Measurements from ENCODE around the gene LPIN1. TPM values are rescaled to one million over a fixed set of nuclear protein-coding genes. Genes with fewer than 3 reads are reported as not detected.
"Not testable (repeated sequence)": the region's sequence is repeated elsewhere in the genome, so short reads cannot be mapped to it uniquely, and the experiment has no call there.

LPIN1 gene
- polyA plus RNA-seq, 6 donors from 2014 or later: 4.6 to 12.8 (median 9.7) TPM

- Mint-ChIP-seq H3K36me3 (no peaks in the 10 kb centered on the region), H3K4me1 (peaks cover 45 to 84% (median 67%) of the 10 kb centered on the region in 3 donors), H3K27ac (peak overlapping the region; percentile 70 to 99 (median 96)), H3K4me3 (peak overlapping the region; percentile 69 to 94 (median 90)), H3K9me3 (no peaks in the 10 kb centered on the region), H3K27me3 (no peaks in the 10 kb centered on the region)
- DNase-seq (peak; percentile 88), ATAC-seq (ENCODE audit: low read depth in 2 of 2) (peak; percentile 87 to 88)
These were observed 7.0 kb downstream of the LPIN1 start for GRCh38 chr2:11753452-11753885.

- ATAC-seq (ENCODE audit: low read depth in 2 of 2): peak; percentile 34 to 41
- Mint-ChIP-seq H3K9me3 (no peaks in the 10 kb centered on the region), H3K36me3 (peaks cover 0 to 4% of the 10 kb centered on the region in 2 donors), H3K27ac (peak overlapping the region; percentile 44 to 99 (median 96)), H3K4me1 (peaks cover 45 to 84% (median 67%) of the 10 kb centered on the region in 3 donors), H3K27me3 (no peaks in the 10 kb centered on the region), H3K4me3 (peak overlapping the region; percentile 69 to 94 (median 90))
- DNase-seq: peak; percentile 45
These were observed 7.7 kb downstream of the LPIN1 start for GRCh38 chr2:11753886-11754699.

- no peaks in the 10 kb centered on the region for H3K9me3 Mint-ChIP-seq
These were observed 8.2 kb downstream of the LPIN1 start for GRCh38 chr2:11754700-11755015.

GRCh38 chr2:11757101-11757500, 10.7 kb downstream of the LPIN1 start:
- peaks cover 7 to 8% of the 10 kb centered on the region in 2 donors for H3K36me3 Mint-ChIP-seq
- no peaks in the 10 kb centered on the region for H3K27me3 Mint-ChIP-seq
- peaks cover 38 to 70% (median 48%) of the 10 kb centered on the region in 3 donors for H3K4me1 Mint-ChIP-seq
- DNase-seq (no peak), ATAC-seq (ENCODE audit: low read depth in 2 of 2) (no peak)
- no peaks in the 10 kb centered on the region for H3K9me3 Mint-ChIP-seq
- peak overlapping the region in 1 of 6 donors; percentile 46 for H3K27ac Mint-ChIP-seq
- peak overlapping the region in 1 of 8 donors; percentile 28 for H3K4me3 Mint-ChIP-seq

More at GRCh38 chr2:11754700-11755015, 8.2 kb downstream of the LPIN1 start:
- Mint-ChIP-seq H3K27ac (peak overlapping the region; percentile 59 to 99 (median 96)), H3K36me3 (peaks cover 0 to 7% of the 10 kb centered on the region in 2 donors), H3K4me3 (peak overlapping the region in 7 of 8 donors; percentile 69 to 94 (median 90)), H3K4me1 (peaks cover 42 to 81% (median 64%) of the 10 kb centered on the region in 3 donors), H3K27me3 (no peaks in the 10 kb centered on the region)
- DNase-seq (no peak), ATAC-seq (ENCODE audit: low read depth in 2 of 2) (no peak)

- peaks cover 14 to 15% of the 10 kb centered on the region in 2 donors for H3K36me3 Mint-ChIP-seq
- peaks cover 42 to 64% (median 42%) of the 10 kb centered on the region in 3 donors for H3K4me1 Mint-ChIP-seq
- ATAC-seq (ENCODE audit: low read depth in 2 of 2) (no peak), DNase-seq (no peak)
- no peaks in the 10 kb centered on the region for H3K27me3 Mint-ChIP-seq
- no peaks in the 10 kb centered on the region for H3K9me3 Mint-ChIP-seq
- peak overlapping the region in 1 of 6 donors; percentile 46 for H3K27ac Mint-ChIP-seq
- H3K4me3 Mint-ChIP-seq: no peak overlapping the region
These were observed 11.8 kb downstream of the LPIN1 start for GRCh38 chr2:11758187-11758586.

- H3K27ac Mint-ChIP-seq: peak overlapping the region in 3 of 6 donors; percentile 33 to 55 (median 47)
- H3K4me3 Mint-ChIP-seq: no peak overlapping the region
These were observed 12.2 kb downstream of the LPIN1 start for GRCh38 chr2:11758647-11759046.

GRCh38 chr2:11759182-11759975, 12.9 kb downstream of the LPIN1 start:
- H3K27me3 Mint-ChIP-seq; H3K4me3 Mint-ChIP-seq; ATAC-seq (ENCODE audit: low read depth in 2 of 2); DNase-seq; H3K9me3 Mint-ChIP-seq: not testable (repeated sequence)
- Mint-ChIP-seq H3K36me3 (peaks cover 14 to 15% of the 10 kb centered on the region in 2 donors), H3K27ac (peak overlapping the region in 3 of 6 donors; percentile 39 to 84 (median 55)), H3K4me1 (peaks cover 31 to 52% (median 38%) of the 10 kb centered on the region in 3 donors)

More at GRCh38 chr2:11758647-11759046, 12.2 kb downstream of the LPIN1 start:
- Mint-ChIP-seq H3K27me3 (no peaks in the 10 kb centered on the region), H3K4me1 (peaks cover 39 to 59% (median 42%) of the 10 kb centered on the region in 3 donors), H3K36me3 (peaks cover 14 to 15% of the 10 kb centered on the region in 2 donors), H3K9me3 (no peaks in the 10 kb centered on the region)
- no peak for DNase-seq
- ATAC-seq (ENCODE audit: low read depth in 2 of 2): no peak

GRCh38 chr2:11761259-11761658, 14.8 kb downstream of the LPIN1 start:
- ATAC-seq (ENCODE audit: low read depth in 2 of 2): no peak
- peaks cover 19 to 33% of the 10 kb centered on the region in 2 donors for H3K36me3 Mint-ChIP-seq
- no peaks in the 10 kb centered on the region for H3K27me3 Mint-ChIP-seq
- no peak for DNase-seq
- no peak overlapping the region for H3K4me3 Mint-ChIP-seq
- H3K27ac Mint-ChIP-seq: no peak overlapping the region
- H3K9me3 Mint-ChIP-seq: peaks cover 0 to 2% (median 0%) of the 10 kb centered on the region in 7 donors
- H3K4me1 Mint-ChIP-seq: peaks cover 19 to 34% (median 27%) of the 10 kb centered on the region in 3 donors

- no peak for ATAC-seq (ENCODE audit: low read depth in 2 of 2)
- peaks cover 27 to 40% of the 10 kb centered on the region in 2 donors for H3K36me3 Mint-ChIP-seq
- DNase-seq: no peak
- no peak overlapping the region for H3K4me3 Mint-ChIP-seq
- H3K27me3 Mint-ChIP-seq: no peaks in the 10 kb centered on the region
- peak overlapping the region in 1 of 6 donors; percentile 90 for H3K27ac Mint-ChIP-seq
- peaks cover 0 to 2% (median 0%) of the 10 kb centered on the region in 7 donors for H3K9me3 Mint-ChIP-seq
- H3K4me1 Mint-ChIP-seq: peaks cover 19 to 27% (median 27%) of the 10 kb centered on the region in 3 donors
These were observed 15.6 kb downstream of the LPIN1 start for GRCh38 chr2:11762031-11762430.

GRCh38 chr2:11762799-11763461, 16.5 kb downstream of the LPIN1 start:
- H3K27me3 Mint-ChIP-seq: no peaks in the 10 kb centered on the region
- H3K36me3 Mint-ChIP-seq: peaks cover 33 to 49% of the 10 kb centered on the region in 2 donors
- peaks cover 15 to 24% (median 20%) of the 10 kb centered on the region in 3 donors for H3K4me1 Mint-ChIP-seq
- H3K4me3 Mint-ChIP-seq: no peak overlapping the region
- DNase-seq (no peak), ATAC-seq (ENCODE audit: low read depth in 2 of 2) (no peak)
- peaks cover 0 to 2% (median 0%) of the 10 kb centered on the region in 7 donors for H3K9me3 Mint-ChIP-seq
- H3K27ac Mint-ChIP-seq: no peak overlapping the region

- ATAC-seq (ENCODE audit: low read depth in 2 of 2) (no peak), DNase-seq (no peak)
- Mint-ChIP-seq H3K4me1 (peaks cover 5 to 15% (median 7%) of the 10 kb centered on the region in 3 donors), H3K36me3 (peaks cover 39 to 49% of the 10 kb centered on the region in 2 donors), H3K27ac (no peak overlapping the region), H3K4me3 (no peak overlapping the region), H3K9me3 (peaks cover 0 to 2% (median 0%) of the 10 kb centered on the region in 7 donors), H3K27me3 (no peaks in the 10 kb centered on the region)
These were observed 17.9 kb downstream of the LPIN1 start for GRCh38 chr2:11764359-11764758.

GRCh38 chr2:11764920-11765319, 18.5 kb downstream of the LPIN1 start:
- H3K9me3 Mint-ChIP-seq: peaks cover 0 to 2% (median 0%) of the 10 kb centered on the region in 7 donors
- H3K27me3 Mint-ChIP-seq: no peaks in the 10 kb centered on the region
- H3K4me3 Mint-ChIP-seq: peak overlapping the region in 1 of 8 donors; percentile 61
- peaks cover 5 to 15% (median 7%) of the 10 kb centered on the region in 3 donors for H3K4me1 Mint-ChIP-seq
- H3K36me3 Mint-ChIP-seq: peaks cover 39 to 49% of the 10 kb centered on the region in 2 donors
- no peak overlapping the region for H3K27ac Mint-ChIP-seq
- ATAC-seq (ENCODE audit: low read depth in 2 of 2) (no peak), DNase-seq (no peak)

- Mint-ChIP-seq H3K36me3 (peaks cover 39 to 53% of the 10 kb centered on the region in 2 donors), H3K4me3 (no peak overlapping the region), H3K27ac (peak overlapping the region in 1 of 6 donors; percentile 33), H3K4me1 (peaks cover 5 to 14% (median 5%) of the 10 kb centered on the region in 3 donors), H3K27me3 (no peaks in the 10 kb centered on the region), H3K9me3 (peaks cover 0 to 2% (median 0%) of the 10 kb centered on the region in 7 donors)
- DNase-seq (no peak), ATAC-seq (ENCODE audit: low read depth in 2 of 2) (no peak)
These were observed 19.1 kb downstream of the LPIN1 start for GRCh38 chr2:11765501-11765900.

Measured in naive B cell (primary cell).